ENCODE results near the gene TMEM215.

TMEM215 gene

GRCh38 chr9:32832346-32832745 is 49.0 kb downstream of the TMEM215 start:
- no peak for FAIRE-seq
- no peak for DNase-seq (ENCODE audit: low spot score)

All from urothelium cell line (cell line).